Fibroblast of lung (primary cell): ENCODE data around the gene ARL4A.

Experiments used
- EZH2 ChIP-seq: IDR thresholded peaks from 2 replicates; pipeline ENCODE4 v1.5.1; 2012; ENCODE audit warnings: low read length, control low read depth, mild to moderate bottlenecking; ENCODE audit errors: missing control alignments
- TF ChIP-seq, protein P1 (sequence below), 2 donors: IDR thresholded peaks in 1 of 2; conservative IDR thresholded peaks in 1 of 2; 1 replicate in 1 of 2; 2 replicates in 1 of 2; pipeline ENCODE4 v1.5.1; 2011 to 2012; ENCODE audit warnings: low read length in 2 of 2, control low read depth in 1 of 2, inconsistent platforms in 1 of 2, low read depth in 1 of 2, mild to moderate bottlenecking in 1 of 2

DNA sequence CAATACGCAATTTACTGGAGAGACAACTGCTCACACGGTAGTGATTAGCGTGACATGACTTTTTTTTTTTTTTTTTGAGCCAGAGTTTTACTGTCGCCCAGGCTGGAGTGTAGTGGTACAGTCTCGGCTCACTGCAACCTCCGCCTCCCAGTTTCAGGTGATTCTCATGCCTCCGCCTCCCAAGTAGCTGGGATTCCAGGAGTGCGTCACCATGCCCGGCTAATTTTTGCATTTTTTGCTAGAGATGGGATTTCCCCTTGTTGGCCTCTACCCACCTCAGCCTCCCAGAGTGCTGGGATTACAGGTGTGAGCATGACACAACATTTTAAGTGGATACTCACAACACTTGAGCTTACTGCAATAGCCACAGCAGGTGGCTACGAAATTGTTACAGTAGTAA is 11.9 kb downstream of the ARL4A start:
- TF ChIP-seq, protein P1, sequence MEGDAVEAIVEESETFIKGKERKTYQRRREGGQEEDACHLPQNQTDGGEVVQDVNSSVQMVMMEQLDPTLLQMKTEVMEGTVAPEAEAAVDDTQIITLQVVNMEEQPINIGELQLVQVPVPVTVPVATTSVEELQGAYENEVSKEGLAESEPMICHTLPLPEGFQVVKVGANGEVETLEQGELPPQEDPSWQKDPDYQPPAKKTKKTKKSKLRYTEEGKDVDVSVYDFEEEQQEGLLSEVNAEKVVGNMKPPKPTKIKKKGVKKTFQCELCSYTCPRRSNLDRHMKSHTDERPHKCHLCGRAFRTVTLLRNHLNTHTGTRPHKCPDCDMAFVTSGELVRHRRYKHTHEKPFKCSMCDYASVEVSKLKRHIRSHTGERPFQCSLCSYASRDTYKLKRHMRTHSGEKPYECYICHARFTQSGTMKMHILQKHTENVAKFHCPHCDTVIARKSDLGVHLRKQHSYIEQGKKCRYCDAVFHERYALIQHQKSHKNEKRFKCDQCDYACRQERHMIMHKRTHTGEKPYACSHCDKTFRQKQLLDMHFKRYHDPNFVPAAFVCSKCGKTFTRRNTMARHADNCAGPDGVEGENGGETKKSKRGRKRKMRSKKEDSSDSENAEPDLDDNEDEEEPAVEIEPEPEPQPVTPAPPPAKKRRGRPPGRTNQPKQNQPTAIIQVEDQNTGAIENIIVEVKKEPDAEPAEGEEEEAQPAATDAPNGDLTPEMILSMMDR (conservative IDR thresholded peaks at IDR 0.05 in 1 of 2, IDR thresholded peaks at IDR 0.05 in 1 of 2; ENCODE audit: low read depth in 1 of 2, low read length in 2 of 2): no peak
- no peak for TF ChIP-seq EZH2
